LNCAP (cell line): ENCODE results near the gene HLA-DMB.

Experiments
- CTCF ChIP-seq: fragments of 450-650 bp; IDR thresholded peaks from 2 replicates; pipeline ENCODE4 v1.5.1; 2017; ENCODE audit warnings: mild to moderate bottlenecking

HLA-DMB gene

GRCh38 chr6:32886681-32887383, 54.0 kb downstream of the HLA-DMB start:
- TF ChIP-seq CTCF: no peak

- peak; percentile 47; the same call in 1 of the 2 replicates for TF ChIP-seq CTCF
These were observed 55.0 kb downstream of the HLA-DMB start for GRCh38 chr6:32885698-32886286.
